ENCODE data around the gene NUDT14. TPM values are rescaled to one million over a fixed set of nuclear protein-coding genes. Genes with fewer than 3 reads are reported as not detected.

Gene NUDT14
- total RNA-seq, 1 experiment from 2014 or later, result 50.8 TPM

GRCh38 chr14:105171004-105171673 is 10.0 kb downstream of the NUDT14 start:
- no peaks in the 10 kb centered on the region for H4K20me1 ChIP-seq (ENCODE audit: low read length)
- no peaks in the 10 kb centered on the region for H3K36me3 ChIP-seq (ENCODE audit: low read depth, low read length)
- TF ChIP-seq EZH2phosphoT487 (IDR thresholded peaks at IDR 0.05; ENCODE audit: borderline replicate concordance, low read length) (no peak), EZH2 (IDR thresholded peaks at IDR 0.05; ENCODE audit: low read length, unreplicated experiment) (no peak)
- TF ChIP-seq, protein P1, sequence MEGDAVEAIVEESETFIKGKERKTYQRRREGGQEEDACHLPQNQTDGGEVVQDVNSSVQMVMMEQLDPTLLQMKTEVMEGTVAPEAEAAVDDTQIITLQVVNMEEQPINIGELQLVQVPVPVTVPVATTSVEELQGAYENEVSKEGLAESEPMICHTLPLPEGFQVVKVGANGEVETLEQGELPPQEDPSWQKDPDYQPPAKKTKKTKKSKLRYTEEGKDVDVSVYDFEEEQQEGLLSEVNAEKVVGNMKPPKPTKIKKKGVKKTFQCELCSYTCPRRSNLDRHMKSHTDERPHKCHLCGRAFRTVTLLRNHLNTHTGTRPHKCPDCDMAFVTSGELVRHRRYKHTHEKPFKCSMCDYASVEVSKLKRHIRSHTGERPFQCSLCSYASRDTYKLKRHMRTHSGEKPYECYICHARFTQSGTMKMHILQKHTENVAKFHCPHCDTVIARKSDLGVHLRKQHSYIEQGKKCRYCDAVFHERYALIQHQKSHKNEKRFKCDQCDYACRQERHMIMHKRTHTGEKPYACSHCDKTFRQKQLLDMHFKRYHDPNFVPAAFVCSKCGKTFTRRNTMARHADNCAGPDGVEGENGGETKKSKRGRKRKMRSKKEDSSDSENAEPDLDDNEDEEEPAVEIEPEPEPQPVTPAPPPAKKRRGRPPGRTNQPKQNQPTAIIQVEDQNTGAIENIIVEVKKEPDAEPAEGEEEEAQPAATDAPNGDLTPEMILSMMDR (conservative IDR thresholded peaks at IDR 0.05; ENCODE audit: low read depth, low read length), result no peak
- peaks cover 14% of the 10 kb centered on the region for H3K4me1 ChIP-seq (ENCODE audit: insufficient read depth, low read length)
- no peak overlapping the region for H2AFZ ChIP-seq (ENCODE audit: low read length)
- BruUV-seq (replicated peaks), result no TSS peak
- H3K4me3 ChIP-seq (ENCODE audit: low read length), result no peak overlapping the region
- H3F3A ChIP-seq (ENCODE audit: low read length, unreplicated experiment), result no peaks in the 10 kb centered on the region
- peaks cover 15% of the 10 kb centered on the region for H3K79me2 ChIP-seq (ENCODE audit: low read length)
- H3K9ac ChIP-seq (ENCODE audit: low read length), result no peak overlapping the region
- ChIA-PET CTCF (no interaction called here), POLR2A (ENCODE audit: unreplicated experiment) (no interaction called here)
- intact Hi-C loops (cut with micrococcal nuclease), result no loop called here
- no peak for DNase-seq
- no peak for ATAC-seq
- no peak overlapping the region for H3K4me2 ChIP-seq (ENCODE audit: low read length)
- H3K9me3 ChIP-seq (ENCODE audit: low read length), result no peaks in the 10 kb centered on the region
- H3K27ac ChIP-seq (ENCODE audit: low read length), result no peak overlapping the region
- no peaks in the 10 kb centered on the region for H3K9me2 ChIP-seq (replicated peaks; ENCODE audit: low read length)
- no peaks in the 10 kb centered on the region for H3K27me3 ChIP-seq (ENCODE audit: low read length)

GRCh38 chr14:105169776-105170655 is 11.1 kb downstream of the NUDT14 start:
- ChIA-PET CTCF (no interaction called here), POLR2A (ENCODE audit: unreplicated experiment) (no interaction called here)
- TF ChIP-seq, protein P1 (conservative IDR thresholded peaks at IDR 0.05; ENCODE audit: low read depth, low read length), result no peak
- TF ChIP-seq EZH2 (IDR thresholded peaks at IDR 0.05; ENCODE audit: low read length, unreplicated experiment) (no peak), EZH2phosphoT487 (IDR thresholded peaks at IDR 0.05; ENCODE audit: borderline replicate concordance, low read length) (no peak)
- Histone ChIP-seq H4K20me1 (ENCODE audit: low read length) (0 out of 2 replicates have a peak, but pooled peaks cover under 1% of the 10 kb centered on the region), H3K9ac (ENCODE audit: low read length) (no peak overlapping the region), H3K79me2 (ENCODE audit: low read length) (peaks cover 26% of the 10 kb centered on the region), H3F3A (ENCODE audit: low read length, unreplicated experiment) (no peaks in the 10 kb centered on the region), H3K4me3 (ENCODE audit: low read length) (no peak overlapping the region), H2AFZ (ENCODE audit: low read length) (no peak overlapping the region), H3K27ac (ENCODE audit: low read length) (no peak overlapping the region), H3K9me3 (ENCODE audit: low read length) (no peaks in the 10 kb centered on the region), H3K4me2 (ENCODE audit: low read length) (no peak overlapping the region), H3K36me3 (ENCODE audit: low read depth, low read length) (no peaks in the 10 kb centered on the region), H3K9me2 (replicated peaks; ENCODE audit: low read length) (no peaks in the 10 kb centered on the region), H3K27me3 (ENCODE audit: low read length) (no peaks in the 10 kb centered on the region), H3K4me1 (ENCODE audit: insufficient read depth, low read length) (peaks cover 20% of the 10 kb centered on the region)
- intact Hi-C loops (cut with micrococcal nuclease), result loop anchor here (5.0 kb wide), 1 partner anchor 78 kb away; no protein-coding TSS in a partner anchor
- no TSS peak for BruUV-seq (replicated peaks)
- ATAC-seq, result no peak
- no peak for DNase-seq

Measured in PC-3 (cell line).